Psoas muscle (tissue), 8 donors: ENCODE results near the gene PAM16. TPM values are rescaled to one million over a fixed set of nuclear protein-coding genes. Genes with fewer than 3 reads are reported as not detected.

Source experiments
- ATAC-seq, 4 donors: fragments of 200-7000 bp; cut with Tn5 transposase; one replicate each; pipeline ENCODE4 v1.9.1; 2020; ENCODE audit warnings: moderate library complexity in 3 of 4, mild to moderate bottlenecking in 2 of 4
- DNase-seq, 2 donors: peaks; one replicate each; pipeline ENCODE4 v3.0.0-alpha.2; 2020
- H3K27ac ChIP-seq: fragments of 200-600 bp; one replicate; pipeline ENCODE4 v1.8.0; 2022
- H3K27me3 ChIP-seq, 3 donors: fragments of 200-600 bp in 1 of 3; one replicate each; pipeline versions ENCODE4 v1.6.1 to v1.8.0; 2013 to 2022; ENCODE audit warnings: low read length in 2 of 3, mild to moderate bottlenecking in 2 of 3, moderate library complexity in 1 of 3; ENCODE audit not compliant: insufficient read depth in 3 of 3
- H3K36me3 ChIP-seq, 2 donors: fragments of 200-600 bp in 1 of 2; one replicate each; pipeline versions ENCODE4 v1.6.1 to v1.8.0; 2013 to 2022; ENCODE audit warnings: low read depth in 1 of 2, mild to moderate bottlenecking in 1 of 2, moderate library complexity in 1 of 2; ENCODE audit not compliant: insufficient read depth in 1 of 2
- H3K4me1 ChIP-seq: fragments of 200-600 bp; one replicate; pipeline ENCODE4 v1.8.0; 2022
- H3K4me3 ChIP-seq: fragments of 200-600 bp; one replicate; pipeline ENCODE4 v1.8.0; 2022; ENCODE audit warnings: mild to moderate bottlenecking
- H3K9me3 ChIP-seq: fragments of 200-600 bp; one replicate; pipeline ENCODE4 v1.8.0; 2022
- WGBS, 3 donors: extraction: QIAGEN DNeasy Blood & Tissue Kit; methylation state at CpG; one replicate each; pipeline versions ENCODE4 v1.1.6 to v1.1.7; 2013; 5-methylcytosine and 5-hydroxymethylcytosine counted together
- intact Hi-C, 2 donors: fragments of 100-400 bp; cut with DNase I; formaldehyde crosslinking; loops; one replicate each; pipeline versions ENCODE4 v1.11.0 to v1.14.2; 2022
- polyA plus RNA-seq, 3 donors: library from polyadenylated mRNA; stranded (reverse); fragments of 200-250 nt; gene quantifications; one replicate each; pipeline ENCODE4 v1.2.3, GENCODE V29; 2013
- total RNA-seq, 4 donors: library from RNA; stranded (reverse); fragmentation: NEBNext Ultra II Directional in 2 of 4; extraction: Animal tissue kit (Norgen Biotek cat#: 25700) in 2 of 4; gene quantifications; one replicate each; pipeline versions ENCODE4 v1.2.1 to v1.2.4, GENCODE V29; 2021 to 2023
- TF ChIP-seq, protein P1 (sequence below): fragments of 200-600 bp; IDR thresholded peaks from one replicate; pipeline ENCODE4 v1.8.0; 2022; ENCODE audit warnings: antibody characterized with exemption
- donor health status: healthy with polysubstance abuse.
- donor health status: DM: no; HTN: no; CAD: no; lungs with moderate emphysema.
- donor health status: Bipolar disorder and iron deficiency.
- donor health status: healthy.
- donor health status: DM: yes; HTN: yes; CAD: no.
- donor health status: DM: no; HTN: no; CAD: no.
- donor health status: DM: no; HTN: no; CAD: no.
- donor health status: DM: yes; HTN: yes; CAD: no.

The PAM16 gene
- total and polyA plus RNA-seq, 7 donors: 60.5 to 163 (median 84.2) TPM

DNA sequence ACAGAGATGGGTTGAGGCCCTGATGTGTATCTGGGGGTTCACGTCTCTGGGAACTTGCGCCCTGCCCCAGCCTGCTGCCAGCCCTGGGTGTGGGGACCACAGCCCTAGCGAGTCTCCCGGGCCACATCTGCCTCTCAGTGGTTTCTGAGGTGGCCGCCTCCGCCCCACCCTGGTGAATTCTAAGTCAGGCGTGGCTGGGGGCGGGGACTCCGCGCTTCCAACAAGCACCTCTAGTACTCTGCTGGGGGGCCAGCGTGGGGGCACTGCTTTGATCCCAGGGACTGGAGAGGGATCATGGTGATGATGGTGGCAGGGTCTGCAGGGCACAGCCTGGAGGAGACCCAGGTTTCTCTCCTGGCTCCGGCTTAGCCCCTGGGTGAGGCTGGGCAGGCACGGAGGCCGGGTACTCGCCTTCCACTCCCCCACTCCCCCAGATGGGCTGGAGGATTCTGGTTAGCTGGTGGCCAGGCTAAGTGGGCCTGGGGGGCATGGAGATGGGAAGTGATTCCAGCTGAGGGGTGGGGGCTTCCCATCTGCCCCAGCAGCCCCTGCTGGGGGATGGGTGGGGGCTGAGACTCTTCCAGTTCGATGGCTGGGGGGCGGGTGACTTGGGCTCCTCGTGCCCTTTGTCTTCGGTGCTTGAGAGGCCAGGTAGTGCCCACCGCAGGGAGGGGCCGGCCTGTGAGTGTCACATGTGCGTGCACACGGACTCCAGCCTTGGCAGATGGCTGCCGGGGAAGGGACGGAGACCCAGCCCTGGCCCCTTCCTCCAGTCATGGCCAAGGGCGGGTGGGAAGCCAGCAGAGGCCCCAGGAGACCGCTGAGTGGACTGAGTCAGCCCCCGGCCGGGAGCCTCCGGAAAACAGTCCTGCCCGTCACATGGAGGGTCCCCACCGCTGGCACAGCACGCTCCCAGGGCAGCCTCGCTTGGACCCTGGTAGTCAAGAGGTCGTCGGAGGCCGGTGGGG lies 31.4 kb downstream of the PAM16 start:
- no peaks in the 10 kb centered on the region for H3K36me3 ChIP-seq
- WGBS, 3 donors: 55 to 57% (median 57%) methylated on average over 36 to 37 of the region's 37 CpGs
- H3K4me1 ChIP-seq: peaks cover 5% of the 10 kb centered on the region

GRCh38 chr16:4318967-4319366 lies 32.2 kb downstream of the PAM16 start:
- TF ChIP-seq, protein P1, sequence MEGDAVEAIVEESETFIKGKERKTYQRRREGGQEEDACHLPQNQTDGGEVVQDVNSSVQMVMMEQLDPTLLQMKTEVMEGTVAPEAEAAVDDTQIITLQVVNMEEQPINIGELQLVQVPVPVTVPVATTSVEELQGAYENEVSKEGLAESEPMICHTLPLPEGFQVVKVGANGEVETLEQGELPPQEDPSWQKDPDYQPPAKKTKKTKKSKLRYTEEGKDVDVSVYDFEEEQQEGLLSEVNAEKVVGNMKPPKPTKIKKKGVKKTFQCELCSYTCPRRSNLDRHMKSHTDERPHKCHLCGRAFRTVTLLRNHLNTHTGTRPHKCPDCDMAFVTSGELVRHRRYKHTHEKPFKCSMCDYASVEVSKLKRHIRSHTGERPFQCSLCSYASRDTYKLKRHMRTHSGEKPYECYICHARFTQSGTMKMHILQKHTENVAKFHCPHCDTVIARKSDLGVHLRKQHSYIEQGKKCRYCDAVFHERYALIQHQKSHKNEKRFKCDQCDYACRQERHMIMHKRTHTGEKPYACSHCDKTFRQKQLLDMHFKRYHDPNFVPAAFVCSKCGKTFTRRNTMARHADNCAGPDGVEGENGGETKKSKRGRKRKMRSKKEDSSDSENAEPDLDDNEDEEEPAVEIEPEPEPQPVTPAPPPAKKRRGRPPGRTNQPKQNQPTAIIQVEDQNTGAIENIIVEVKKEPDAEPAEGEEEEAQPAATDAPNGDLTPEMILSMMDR: no peak
- no peak for ATAC-seq
- peaks cover 0 to 33% (median 5%) of the 10 kb centered on the region in 3 donors for H3K27me3 ChIP-seq
- H3K4me1 ChIP-seq: peaks cover 5% of the 10 kb centered on the region
- H3K9me3 ChIP-seq: no peaks in the 10 kb centered on the region
- no peak overlapping the region for H3K27ac ChIP-seq
- H3K4me3 ChIP-seq: peak overlapping the region; percentile 6
- intact Hi-C loops: no loop called here
- WGBS, 3 donors: 73 to 82% (median 81%) methylated on average over 5 of the region's 5 CpGs
- DNase-seq: no peak
- no peaks in the 10 kb centered on the region for H3K36me3 ChIP-seq

More for the DNA sequence above, 31.4 kb downstream of the PAM16 start:
- H3K9me3 ChIP-seq: no peaks in the 10 kb centered on the region
- peak; percentile 72 to 77 for DNase-seq
- TF ChIP-seq, protein P1: no peak
- peaks cover 0 to 25% (median 5%) of the 10 kb centered on the region in 3 donors for H3K27me3 ChIP-seq
- peak overlapping the region; percentile 6 for H3K4me3 ChIP-seq
- ATAC-seq: no peak
- intact Hi-C loops: loop anchor here in 1 of 2 donors (10.0 kb wide), 1 partner anchor 55 kb away; no protein-coding TSS in a partner anchor
- peak overlapping the region; percentile 5 for H3K27ac ChIP-seq

DNA sequence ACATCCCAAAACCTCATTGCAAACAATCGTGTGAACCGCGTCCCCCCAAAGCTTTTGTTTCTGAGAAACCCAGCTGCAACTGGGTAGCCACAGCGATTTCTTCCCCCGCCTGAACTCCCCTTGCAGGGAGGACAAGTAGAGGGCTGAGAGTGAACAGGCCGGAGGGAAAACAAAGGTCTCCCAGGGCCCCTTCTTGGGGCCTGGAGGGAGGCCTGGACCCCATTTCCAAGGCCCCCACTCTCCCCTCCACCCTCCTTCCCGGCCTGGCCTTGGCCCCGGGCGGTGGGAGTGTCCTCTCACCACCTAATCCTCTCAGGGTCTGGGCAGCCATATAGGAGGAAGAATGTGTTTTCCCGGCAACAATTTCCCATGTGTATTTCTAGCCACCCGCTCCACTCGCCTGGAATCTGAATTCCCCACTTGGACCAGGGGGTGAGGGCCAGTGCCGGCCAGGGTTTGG lies 32.6 kb downstream of the PAM16 start:
- TF ChIP-seq, protein P1: no peak
- Histone ChIP-seq H3K27ac (no peak overlapping the region), H3K4me1 (peaks cover 5% of the 10 kb centered on the region), H3K4me3 (peak overlapping the region; percentile 25), H3K9me3 (no peaks in the 10 kb centered on the region), H3K27me3 (peaks cover 0 to 38% (median 5%) of the 10 kb centered on the region in 3 donors), H3K36me3 (no peaks in the 10 kb centered on the region)
- DNase-seq: no peak
- intact Hi-C loops: no loop called here
- 64 to 71% (median 67%) methylated on average over 13 of the region's 13 CpGs for WGBS, 3 donors
- ATAC-seq: no peak

DNA sequence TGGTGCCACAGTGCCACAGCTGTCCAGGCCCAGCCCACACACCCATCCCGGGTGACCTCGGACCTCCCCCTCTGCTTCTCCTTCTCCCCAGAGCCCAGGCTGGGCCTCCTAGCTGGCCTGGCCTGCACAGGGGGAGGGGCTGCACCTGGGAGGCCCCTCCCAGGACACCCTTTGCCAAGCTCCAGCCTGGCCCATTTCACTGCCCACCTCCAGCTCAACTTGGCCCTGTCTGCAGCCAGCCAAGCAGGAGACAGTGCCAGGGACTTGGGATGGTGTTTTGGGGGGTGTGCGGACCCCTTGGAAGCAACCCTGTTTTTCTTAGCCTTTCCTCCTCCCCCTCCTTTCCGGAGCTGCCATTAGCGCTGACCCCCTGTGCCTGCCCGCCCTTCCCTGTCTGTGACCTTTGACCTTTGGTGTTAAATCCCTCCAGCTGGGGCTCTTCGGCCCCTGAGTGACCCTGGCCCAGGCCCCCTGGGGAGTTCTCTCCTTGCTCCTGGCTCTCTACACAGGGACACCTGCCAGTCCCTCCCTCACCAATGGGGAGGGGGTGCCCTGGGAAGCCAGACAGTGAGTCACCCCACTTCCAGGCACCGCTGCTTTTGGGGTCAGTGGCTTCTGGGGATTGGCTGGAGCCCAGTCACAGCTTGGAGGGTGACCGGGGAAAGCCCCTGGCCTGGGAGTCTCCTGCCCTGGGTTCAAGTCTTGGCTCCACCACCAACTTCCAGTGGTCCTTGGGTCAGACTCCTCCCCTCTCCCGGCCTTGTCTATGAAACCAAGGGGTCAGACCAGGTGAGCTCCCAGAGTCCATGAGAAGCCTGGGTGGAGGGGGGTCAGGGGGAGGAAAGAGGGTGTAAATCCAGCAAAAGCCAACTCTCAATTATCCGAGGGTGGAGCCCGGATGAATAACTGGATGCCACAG lies 33.3 kb downstream of the PAM16 start:
- peaks cover 5% of the 10 kb centered on the region for H3K4me1 ChIP-seq

More for the DNA sequence above, 33.3 kb downstream of the PAM16 start:
- ATAC-seq (no peak), DNase-seq (peak in 1 of 2 donors; percentile 69)
- no peaks in the 10 kb centered on the region for H3K36me3 ChIP-seq
- WGBS, 3 donors: 44 to 54% (median 45%) methylated on average over 10 to 12 of the region's 12 CpGs
- H3K4me3 ChIP-seq: peak overlapping the region; percentile 71
- intact Hi-C loops: no loop called here
- peak overlapping the region; percentile 61 for H3K27ac ChIP-seq
- H3K9me3 ChIP-seq: no peaks in the 10 kb centered on the region
- H3K27me3 ChIP-seq: peaks cover 0 to 39% (median 5%) of the 10 kb centered on the region in 3 donors
- TF ChIP-seq, protein P1: no peak
